Measurements from ENCODE around the gene PARD3B. TPM values are rescaled to one million over a fixed set of nuclear protein-coding genes. Genes with fewer than 3 reads are reported as not detected.
A peak's percentile ranks its signal among the peaks of the same experiment; 100 is the strongest.

The PARD3B gene
- total and polyA plus RNA-seq, 8 donors = 1.8 to 42.6 (median 15.1) TPM

DNA sequence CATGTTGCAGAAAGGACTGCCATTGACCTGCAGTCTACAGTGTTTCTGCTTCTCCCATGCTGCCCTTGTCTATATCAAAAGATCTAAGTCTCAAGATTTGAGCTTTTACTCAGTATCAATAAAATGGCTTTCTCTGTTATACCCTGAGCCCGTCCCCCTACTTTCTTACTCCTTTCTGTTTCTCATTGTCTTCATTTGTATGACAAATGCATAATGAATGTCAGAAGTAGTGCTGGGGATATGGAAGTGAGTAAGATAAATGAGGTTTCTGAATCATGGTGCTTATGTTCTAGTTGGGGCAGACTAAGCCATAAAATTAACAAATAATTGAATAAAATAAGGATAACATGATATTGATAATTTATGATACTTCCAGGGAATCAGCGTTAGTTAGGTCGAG, 128.6 kb downstream of the PARD3B start:
- H3K4me3 ChIP-seq = no peak overlapping the region
- no peaks in the 10 kb centered on the region for H3K36me3 ChIP-seq
- 89 to 97% (median 91%) methylated on average over 3 of the region's 3 CpGs for WGBS, 5 donors
- TF ChIP-seq POLR2A (IDR thresholded peaks at IDR 0.05) (no peak), POLR2AphosphoS5 (IDR thresholded peaks at IDR 0.05) (no peak), EP300 (IDR thresholded peaks at IDR 0.05) (no peak)
- TF ChIP-seq, protein P1, sequence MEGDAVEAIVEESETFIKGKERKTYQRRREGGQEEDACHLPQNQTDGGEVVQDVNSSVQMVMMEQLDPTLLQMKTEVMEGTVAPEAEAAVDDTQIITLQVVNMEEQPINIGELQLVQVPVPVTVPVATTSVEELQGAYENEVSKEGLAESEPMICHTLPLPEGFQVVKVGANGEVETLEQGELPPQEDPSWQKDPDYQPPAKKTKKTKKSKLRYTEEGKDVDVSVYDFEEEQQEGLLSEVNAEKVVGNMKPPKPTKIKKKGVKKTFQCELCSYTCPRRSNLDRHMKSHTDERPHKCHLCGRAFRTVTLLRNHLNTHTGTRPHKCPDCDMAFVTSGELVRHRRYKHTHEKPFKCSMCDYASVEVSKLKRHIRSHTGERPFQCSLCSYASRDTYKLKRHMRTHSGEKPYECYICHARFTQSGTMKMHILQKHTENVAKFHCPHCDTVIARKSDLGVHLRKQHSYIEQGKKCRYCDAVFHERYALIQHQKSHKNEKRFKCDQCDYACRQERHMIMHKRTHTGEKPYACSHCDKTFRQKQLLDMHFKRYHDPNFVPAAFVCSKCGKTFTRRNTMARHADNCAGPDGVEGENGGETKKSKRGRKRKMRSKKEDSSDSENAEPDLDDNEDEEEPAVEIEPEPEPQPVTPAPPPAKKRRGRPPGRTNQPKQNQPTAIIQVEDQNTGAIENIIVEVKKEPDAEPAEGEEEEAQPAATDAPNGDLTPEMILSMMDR (IDR thresholded peaks at IDR 0.05) = no peak
- no peaks in the 10 kb centered on the region for H3K9me3 ChIP-seq
- intact Hi-C loops (cut with DNase I; ENCODE audit: low total_unique reads) = no loop called here
- H3K27me3 ChIP-seq = no peaks in the 10 kb centered on the region
- no peak for DNase-seq
- no peak overlapping the region for H3K27ac ChIP-seq
- H3K4me1 ChIP-seq = peaks cover 5 to 26% (median 17%) of the 10 kb centered on the region in 4 donors

DNA sequence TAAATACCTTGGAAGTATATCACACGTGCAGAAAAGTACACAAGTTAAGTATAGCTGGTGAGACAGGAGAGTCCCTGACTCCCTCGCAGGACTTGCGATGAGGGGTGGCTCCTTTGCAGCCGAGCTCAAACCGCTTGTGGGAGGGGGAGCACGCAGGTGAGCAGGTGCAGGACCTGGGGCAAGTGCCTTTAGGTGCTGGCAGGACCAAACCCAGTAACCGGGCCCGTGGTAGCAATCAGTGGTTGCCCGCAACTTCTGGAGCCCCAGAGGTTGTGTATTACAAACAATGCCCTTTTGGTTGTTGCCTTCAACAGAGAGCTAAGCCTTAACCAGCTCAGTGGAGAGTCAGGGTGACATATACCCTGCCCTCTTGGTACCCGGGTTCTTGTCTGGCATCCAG, 132.8 kb downstream of the PARD3B start:
- intact Hi-C loops (cut with DNase I; ENCODE audit: low total_unique reads) = no loop called here
- Histone ChIP-seq H3K36me3 (no peaks in the 10 kb centered on the region), H3K27me3 (no peaks in the 10 kb centered on the region), H3K4me1 (peaks cover 0 to 18% (median 7%) of the 10 kb centered on the region in 4 donors), H3K27ac (no peak overlapping the region), H3K9me3 (no peaks in the 10 kb centered on the region), H3K4me3 (no peak overlapping the region)
- TF ChIP-seq, protein P1 (IDR thresholded peaks at IDR 0.05) = no peak
- no peak for TF ChIP-seq EP300 (IDR thresholded peaks at IDR 0.05)
- no peak for TF ChIP-seq POLR2A (IDR thresholded peaks at IDR 0.05)
- TF ChIP-seq POLR2AphosphoS5 (IDR thresholded peaks at IDR 0.05) = no peak
- no peak for DNase-seq
- 88 to 95% (median 92%) methylated on average over 10 of the region's 10 CpGs for WGBS, 5 donors

DNA sequence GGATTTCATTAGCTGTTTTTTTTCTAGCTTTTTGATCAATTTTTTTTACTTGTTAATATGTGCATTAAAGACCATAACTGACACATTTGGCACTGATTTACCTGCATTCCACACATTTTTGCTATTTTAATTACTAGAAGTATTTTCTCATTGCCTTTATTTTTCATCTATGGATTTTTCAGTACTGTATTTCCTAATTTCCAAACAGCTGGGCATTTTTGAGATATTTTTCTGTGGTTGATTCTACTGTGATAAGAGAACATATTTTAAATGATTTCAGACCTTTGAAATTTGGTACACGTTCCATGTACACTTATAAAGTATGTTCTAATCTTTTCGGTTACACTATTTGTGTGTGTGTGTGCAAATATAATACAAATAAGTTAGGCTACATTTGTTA, 135.3 kb downstream of the PARD3B start:
- Histone ChIP-seq H3K4me3 (no peak overlapping the region), H3K27ac (no peak overlapping the region), H3K27me3 (no peaks in the 10 kb centered on the region), H3K36me3 (no peaks in the 10 kb centered on the region), H3K9me3 (no peaks in the 10 kb centered on the region), H3K4me1 (peaks cover 0 to 18% (median 7%) of the 10 kb centered on the region in 4 donors)
- WGBS, 5 donors = 66 to 83% (median 69%) methylated on average over 2 of the region's 2 CpGs
- no peak for DNase-seq
- intact Hi-C loops (cut with DNase I; ENCODE audit: low total_unique reads) = no loop called here
- TF ChIP-seq POLR2A (IDR thresholded peaks at IDR 0.05) (no peak), EP300 (IDR thresholded peaks at IDR 0.05) (no peak), POLR2AphosphoS5 (IDR thresholded peaks at IDR 0.05) (no peak)
- TF ChIP-seq, protein P1 (IDR thresholded peaks at IDR 0.05) = no peak

DNA sequence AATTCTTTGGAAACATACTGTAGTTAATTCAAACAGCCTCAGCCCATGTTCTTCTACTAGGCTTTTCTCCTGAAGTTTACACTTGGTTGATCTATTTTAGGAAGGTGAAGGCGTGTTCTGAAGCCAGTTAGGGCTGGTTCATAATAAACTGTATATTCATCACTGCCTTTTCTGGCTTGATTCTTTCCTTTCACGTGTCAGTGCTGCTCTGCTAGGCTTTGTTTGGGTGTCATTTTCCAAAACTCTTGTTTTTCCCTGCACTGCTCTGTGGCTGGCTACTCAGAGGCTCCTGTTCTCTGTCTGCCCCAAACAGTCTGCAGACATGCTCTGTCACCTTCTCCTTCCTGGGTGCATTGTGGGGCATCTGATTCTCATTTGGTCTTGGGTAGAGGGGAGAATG, 136.1 kb downstream of the PARD3B start:
- no peak overlapping the region for H3K4me3 ChIP-seq
- H3K4me1 ChIP-seq = peaks cover 0 to 18% (median 7%) of the 10 kb centered on the region in 4 donors
- TF ChIP-seq, protein P1 (IDR thresholded peaks at IDR 0.05) = no peak
- TF ChIP-seq EP300 (IDR thresholded peaks at IDR 0.05) (no peak), POLR2AphosphoS5 (IDR thresholded peaks at IDR 0.05) (no peak), POLR2A (IDR thresholded peaks at IDR 0.05) (no peak)
- intact Hi-C loops (cut with DNase I; ENCODE audit: low total_unique reads) = no loop called here
- H3K36me3 ChIP-seq = no peaks in the 10 kb centered on the region
- H3K27me3 ChIP-seq = no peaks in the 10 kb centered on the region
- no peaks in the 10 kb centered on the region for H3K9me3 ChIP-seq
- DNase-seq = peak in 1 of 2 donors; percentile 71
- peak overlapping the region in 2 of 5 donors; percentile 11 to 35 for H3K27ac ChIP-seq
- 6 to 30% (median 13%) methylated on average over 2 of the region's 2 CpGs for WGBS, 5 donors

Data from stomach (tissue), 9 donors.